GM13976 (cell line): ENCODE results near the gene GATA2.

Experiments
- DNase-seq: peaks from one replicate; pipeline ENCODE4 v3.0.0; 2012; ENCODE audit warnings: low spot score
- in situ Hi-C: fragments of 300-500 bp; cut with MboI; formaldehyde crosslinking; loops from one replicate; pipeline ENCODE4 v1.12.0; 2022; ENCODE audit warnings: low sequenced_read_pairs, mixed read lengths, inconsistent platforms; ENCODE audit not compliant: unreplicated experiment
- TF ChIP-seq, protein P1 (sequence below): IDR thresholded peaks from 2 replicates; pipeline ENCODE4 v1.5.1; 2012; ENCODE audit warnings: borderline replicate concordance, mild to moderate bottlenecking; ENCODE audit not compliant: insufficient read depth; ENCODE audit errors: extremely low read depth, missing control alignments, control extremely low read depth

Gene GATA2

GRCh38 chr3:128463771-128464170, 29.2 kb downstream of the GATA2 start:
- in situ Hi-C loops = no loop called here
- no peak for DNase-seq
- TF ChIP-seq, protein P1, sequence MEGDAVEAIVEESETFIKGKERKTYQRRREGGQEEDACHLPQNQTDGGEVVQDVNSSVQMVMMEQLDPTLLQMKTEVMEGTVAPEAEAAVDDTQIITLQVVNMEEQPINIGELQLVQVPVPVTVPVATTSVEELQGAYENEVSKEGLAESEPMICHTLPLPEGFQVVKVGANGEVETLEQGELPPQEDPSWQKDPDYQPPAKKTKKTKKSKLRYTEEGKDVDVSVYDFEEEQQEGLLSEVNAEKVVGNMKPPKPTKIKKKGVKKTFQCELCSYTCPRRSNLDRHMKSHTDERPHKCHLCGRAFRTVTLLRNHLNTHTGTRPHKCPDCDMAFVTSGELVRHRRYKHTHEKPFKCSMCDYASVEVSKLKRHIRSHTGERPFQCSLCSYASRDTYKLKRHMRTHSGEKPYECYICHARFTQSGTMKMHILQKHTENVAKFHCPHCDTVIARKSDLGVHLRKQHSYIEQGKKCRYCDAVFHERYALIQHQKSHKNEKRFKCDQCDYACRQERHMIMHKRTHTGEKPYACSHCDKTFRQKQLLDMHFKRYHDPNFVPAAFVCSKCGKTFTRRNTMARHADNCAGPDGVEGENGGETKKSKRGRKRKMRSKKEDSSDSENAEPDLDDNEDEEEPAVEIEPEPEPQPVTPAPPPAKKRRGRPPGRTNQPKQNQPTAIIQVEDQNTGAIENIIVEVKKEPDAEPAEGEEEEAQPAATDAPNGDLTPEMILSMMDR = no peak

DNA sequence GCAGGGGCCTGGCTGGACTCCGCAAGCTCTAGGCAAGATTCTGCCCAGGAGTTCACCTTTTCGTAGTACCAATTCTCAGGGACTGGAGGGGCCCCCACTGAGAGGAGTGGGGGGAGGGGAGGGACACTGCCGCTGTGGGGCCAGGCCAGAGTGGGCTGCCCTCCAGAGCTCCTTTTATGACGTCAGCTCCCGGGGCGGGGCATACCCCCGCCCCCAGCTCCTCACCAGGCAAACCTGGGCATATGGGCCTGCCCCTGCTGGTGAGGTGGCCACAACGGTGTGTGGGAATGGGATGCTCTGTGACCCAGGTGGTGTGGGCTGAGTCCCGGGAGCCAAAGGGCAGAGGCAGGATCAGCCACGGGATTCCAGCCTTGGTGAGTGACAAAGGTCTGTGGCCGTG, 29.6 kb downstream of the GATA2 start:
- no peak for DNase-seq
- in situ Hi-C loops = no loop called here
- TF ChIP-seq, protein P1 = no peak

DNA sequence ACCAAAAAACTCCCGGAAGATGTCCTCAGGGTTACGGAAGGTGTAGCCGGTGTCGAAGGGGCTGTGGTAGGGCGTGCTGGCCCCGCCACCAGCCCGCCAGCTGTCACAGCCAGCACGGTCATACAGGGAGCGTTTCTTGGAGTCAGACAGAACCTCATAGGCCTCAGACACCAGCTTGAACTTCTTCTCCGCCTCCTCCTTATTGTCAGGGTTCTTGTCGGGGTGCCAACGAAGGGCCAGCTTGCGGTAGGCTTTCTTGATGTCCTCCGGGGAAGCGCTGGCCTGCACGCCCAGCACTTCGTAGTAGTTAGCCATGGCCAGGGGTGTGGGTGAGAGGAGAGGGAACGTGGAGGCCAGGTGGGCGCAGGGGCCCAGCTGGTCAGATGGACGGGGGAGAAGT, 30.1 kb downstream of the GATA2 start:
- no peak for DNase-seq
- TF ChIP-seq, protein P1 = no peak
- in situ Hi-C loops = no loop called here

GRCh38 chr3:128462341-128462910, 30.6 kb downstream of the GATA2 start:
- in situ Hi-C loops = no loop called here
- TF ChIP-seq, protein P1 = no peak
- no peak for DNase-seq

GRCh38 chr3:128461731-128462130, 31.3 kb downstream of the GATA2 start:
- no peak for DNase-seq
- TF ChIP-seq, protein P1 = no peak
- in situ Hi-C loops = no loop called here

- TF ChIP-seq, protein P1 = no peak
- in situ Hi-C loops = no loop called here
- DNase-seq = no peak
Measured at GRCh38 chr3:128459461-128459820, 33.6 kb downstream of the GATA2 start.
